ENCODE results near the gene SLU7.

Gene SLU7

GRCh38 chr5:160375166-160375565 lies 43.7 kb downstream of the SLU7 start:
- no peak for DNase-seq (ENCODE audit: low spot score)
- TF ChIP-seq CTCF (IDR thresholded peaks at IDR 0.05; ENCODE audit: poor library complexity, severe bottlenecking): no peak
- Histone ChIP-seq H3K27me3 (ENCODE audit: insufficient read depth, poor library complexity, severe bottlenecking) (peaks cover 19% of the 10 kb centered on the region), H3K4me1 (ENCODE audit: insufficient read depth, poor library complexity, severe bottlenecking) (no peaks in the 10 kb centered on the region), H3K4me3 (ENCODE audit: severe bottlenecking) (no peak overlapping the region), H3K9me3 (ENCODE audit: severe bottlenecking) (no peaks in the 10 kb centered on the region), H3K36me3 (ENCODE audit: low read depth) (no peaks in the 10 kb centered on the region), H3K27ac (ENCODE audit: poor library complexity, severe bottlenecking) (no peak overlapping the region)
- no peak for ATAC-seq (ENCODE audit: low read depth)

GRCh38 chr5:160371294-160371693 lies 47.6 kb downstream of the SLU7 start:
- no peak for ATAC-seq (ENCODE audit: low read depth)
- no peak overlapping the region for H3K4me3 ChIP-seq (ENCODE audit: severe bottlenecking)
- H3K9me3 ChIP-seq (ENCODE audit: severe bottlenecking): no peaks in the 10 kb centered on the region
- H3K4me1 ChIP-seq (ENCODE audit: insufficient read depth, poor library complexity, severe bottlenecking): no peaks in the 10 kb centered on the region
- no peak overlapping the region for H3K27ac ChIP-seq (ENCODE audit: poor library complexity, severe bottlenecking)
- TF ChIP-seq CTCF (IDR thresholded peaks at IDR 0.05; ENCODE audit: poor library complexity, severe bottlenecking): no peak
- H3K27me3 ChIP-seq (ENCODE audit: insufficient read depth, poor library complexity, severe bottlenecking): peaks cover 19% of the 10 kb centered on the region
- H3K36me3 ChIP-seq (ENCODE audit: low read depth): no peaks in the 10 kb centered on the region
- DNase-seq (ENCODE audit: low spot score): no peak

GRCh38 chr5:160370713-160371034 lies 48.2 kb downstream of the SLU7 start:
- no peaks in the 10 kb centered on the region for H3K36me3 ChIP-seq (ENCODE audit: low read depth)
- H3K9me3 ChIP-seq (ENCODE audit: severe bottlenecking): no peaks in the 10 kb centered on the region
- no peak overlapping the region for H3K27ac ChIP-seq (ENCODE audit: poor library complexity, severe bottlenecking)
- peaks cover 15% of the 10 kb centered on the region for H3K27me3 ChIP-seq (ENCODE audit: insufficient read depth, poor library complexity, severe bottlenecking)
- DNase-seq (ENCODE audit: low spot score): no peak
- no peaks in the 10 kb centered on the region for H3K4me1 ChIP-seq (ENCODE audit: insufficient read depth, poor library complexity, severe bottlenecking)
- no peak for TF ChIP-seq CTCF (IDR thresholded peaks at IDR 0.05; ENCODE audit: poor library complexity, severe bottlenecking)
- H3K4me3 ChIP-seq (ENCODE audit: severe bottlenecking): peak overlapping the region; percentile 34
- no peak for ATAC-seq (ENCODE audit: low read depth)

- no peaks in the 10 kb centered on the region for H3K4me1 ChIP-seq (ENCODE audit: insufficient read depth, poor library complexity, severe bottlenecking)
- ATAC-seq (ENCODE audit: low read depth): peak; percentile 84
- peaks cover 10% of the 10 kb centered on the region for H3K27me3 ChIP-seq (ENCODE audit: insufficient read depth, poor library complexity, severe bottlenecking)
- no peaks in the 10 kb centered on the region for H3K36me3 ChIP-seq (ENCODE audit: low read depth)
- no peak within 1 kb of the TSS for H3K27ac ChIP-seq (ENCODE audit: poor library complexity, severe bottlenecking)
- H3K9me3 ChIP-seq (ENCODE audit: severe bottlenecking): no peaks in the 10 kb centered on the region
- DNase-seq (ENCODE audit: low spot score): no peak
- peak within 1 kb of the TSS; percentile 34 for H3K4me3 ChIP-seq (ENCODE audit: severe bottlenecking)
- no peak for TF ChIP-seq CTCF (IDR thresholded peaks at IDR 0.05; ENCODE audit: poor library complexity, severe bottlenecking)
Measured at GRCh38 chr5:160369990-160370712, 48.7 kb downstream of the SLU7 start, which contains the start of gene C1QTNF2. C1QTNF2 (minus strand) TSS chr5:160370626; CDS start chr5:160355011, 15,615 bp downstream.

GRCh38 chr5:160367885-160368284 lies 51.0 kb downstream of the SLU7 start:
- no peak for TF ChIP-seq CTCF (IDR thresholded peaks at IDR 0.05; ENCODE audit: poor library complexity, severe bottlenecking)
- ATAC-seq (ENCODE audit: low read depth): no peak
- H3K9me3 ChIP-seq (ENCODE audit: severe bottlenecking): no peaks in the 10 kb centered on the region

More at GRCh38 chr5:160367885-160368284, 51.0 kb downstream of the SLU7 start:
- no peak overlapping the region for H3K4me3 ChIP-seq (ENCODE audit: severe bottlenecking)
- no peak for DNase-seq (ENCODE audit: low spot score)
- no peaks in the 10 kb centered on the region for H3K36me3 ChIP-seq (ENCODE audit: low read depth)
- H3K27ac ChIP-seq (ENCODE audit: poor library complexity, severe bottlenecking): no peak overlapping the region
- H3K4me1 ChIP-seq (ENCODE audit: insufficient read depth, poor library complexity, severe bottlenecking): no peaks in the 10 kb centered on the region
- peaks cover 3% of the 10 kb centered on the region for H3K27me3 ChIP-seq (ENCODE audit: insufficient read depth, poor library complexity, severe bottlenecking)
